Measurements from ENCODE around the gene CDK6. TPM values are rescaled to one million over a fixed set of nuclear protein-coding genes. Genes with fewer than 3 reads are reported as not detected.

The CDK6 gene
- total RNA-seq, 4 donors from 2014 or later: 43.6 to 85.1 (median 63.3) TPM

DNA sequence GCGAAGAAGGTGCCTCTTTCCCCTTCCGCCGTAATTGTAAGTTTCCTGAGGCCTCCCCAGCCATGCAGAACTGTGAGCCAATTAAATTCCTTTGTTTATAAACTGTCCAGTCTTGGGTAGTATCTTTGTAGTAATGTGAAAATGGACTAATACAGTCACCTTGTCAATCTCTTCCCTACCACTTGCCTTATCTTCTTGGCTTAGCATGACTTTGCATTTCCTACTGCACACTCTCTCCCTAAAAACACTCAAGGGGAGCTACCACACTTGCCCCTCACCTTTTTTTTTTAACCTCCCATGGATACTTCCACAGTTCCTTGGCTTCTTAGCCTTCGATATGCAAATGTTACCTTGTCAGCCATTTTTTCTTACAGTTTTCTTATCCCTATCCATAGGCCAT is 7.4 kb upstream of the CDK6 start:
- DNase-seq (ENCODE audit: low spot score in 2 of 2): no peak
- WGBS, 2 donors: 86 to 93% methylated on average over 4 of the region's 4 CpGs
- TF ChIP-seq, protein P1, sequence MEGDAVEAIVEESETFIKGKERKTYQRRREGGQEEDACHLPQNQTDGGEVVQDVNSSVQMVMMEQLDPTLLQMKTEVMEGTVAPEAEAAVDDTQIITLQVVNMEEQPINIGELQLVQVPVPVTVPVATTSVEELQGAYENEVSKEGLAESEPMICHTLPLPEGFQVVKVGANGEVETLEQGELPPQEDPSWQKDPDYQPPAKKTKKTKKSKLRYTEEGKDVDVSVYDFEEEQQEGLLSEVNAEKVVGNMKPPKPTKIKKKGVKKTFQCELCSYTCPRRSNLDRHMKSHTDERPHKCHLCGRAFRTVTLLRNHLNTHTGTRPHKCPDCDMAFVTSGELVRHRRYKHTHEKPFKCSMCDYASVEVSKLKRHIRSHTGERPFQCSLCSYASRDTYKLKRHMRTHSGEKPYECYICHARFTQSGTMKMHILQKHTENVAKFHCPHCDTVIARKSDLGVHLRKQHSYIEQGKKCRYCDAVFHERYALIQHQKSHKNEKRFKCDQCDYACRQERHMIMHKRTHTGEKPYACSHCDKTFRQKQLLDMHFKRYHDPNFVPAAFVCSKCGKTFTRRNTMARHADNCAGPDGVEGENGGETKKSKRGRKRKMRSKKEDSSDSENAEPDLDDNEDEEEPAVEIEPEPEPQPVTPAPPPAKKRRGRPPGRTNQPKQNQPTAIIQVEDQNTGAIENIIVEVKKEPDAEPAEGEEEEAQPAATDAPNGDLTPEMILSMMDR (IDR thresholded peaks at IDR 0.05): no peak
- TF ChIP-seq POLR2A (IDR thresholded peaks at IDR 0.05): no peak
- intact Hi-C loops (cut with DNase I; ENCODE audit: low total_unique reads): no loop called here
- H3K4me3 ChIP-seq (ENCODE audit: low read depth, poor library complexity, severe bottlenecking): no peak overlapping the region

DNA sequence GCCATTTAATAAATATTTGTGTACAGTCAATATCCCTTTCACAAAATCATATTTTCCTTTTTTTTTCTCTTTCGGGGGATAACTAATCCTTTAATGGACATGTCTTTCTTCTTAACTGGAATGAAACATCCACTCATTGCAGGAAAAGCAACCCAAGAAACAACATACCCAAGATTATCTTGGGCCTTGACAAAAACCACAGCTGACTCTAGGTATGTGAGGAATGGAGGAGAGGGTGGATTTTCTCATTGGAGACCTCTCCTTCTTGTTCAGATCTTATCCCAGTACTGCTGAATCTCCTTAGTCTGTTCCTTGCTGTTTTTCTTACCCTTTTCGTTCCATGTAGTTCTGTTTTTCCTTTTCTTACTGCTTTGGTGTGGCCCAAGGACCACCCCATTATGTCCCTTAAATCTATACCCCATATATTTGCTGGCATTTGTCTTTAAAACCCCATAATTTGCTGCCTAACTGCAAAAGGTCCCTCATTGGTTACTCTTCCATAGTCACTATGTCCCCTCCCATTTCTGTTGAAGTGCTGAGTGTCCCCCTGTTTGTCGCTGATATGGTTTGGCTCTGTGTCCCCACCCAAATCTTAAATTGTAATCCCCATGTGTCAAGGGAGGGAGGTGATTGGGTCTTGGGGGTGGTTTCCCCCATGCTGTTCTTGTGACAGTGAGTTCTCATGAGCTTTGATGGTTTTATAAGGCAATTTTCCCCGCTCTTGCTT is 6.8 kb upstream of the CDK6 start:
- no peak for DNase-seq (ENCODE audit: low spot score in 2 of 2)
- intact Hi-C loops (cut with DNase I; ENCODE audit: low total_unique reads): no loop called here
- no peak overlapping the region for H3K4me3 ChIP-seq (ENCODE audit: low read depth, poor library complexity, severe bottlenecking)
- TF ChIP-seq POLR2A (IDR thresholded peaks at IDR 0.05): no peak
- TF ChIP-seq, protein P1 (IDR thresholded peaks at IDR 0.05): no peak
- WGBS, 2 donors: 92 to 93% methylated on average over 4 of the region's 4 CpGs

DNA sequence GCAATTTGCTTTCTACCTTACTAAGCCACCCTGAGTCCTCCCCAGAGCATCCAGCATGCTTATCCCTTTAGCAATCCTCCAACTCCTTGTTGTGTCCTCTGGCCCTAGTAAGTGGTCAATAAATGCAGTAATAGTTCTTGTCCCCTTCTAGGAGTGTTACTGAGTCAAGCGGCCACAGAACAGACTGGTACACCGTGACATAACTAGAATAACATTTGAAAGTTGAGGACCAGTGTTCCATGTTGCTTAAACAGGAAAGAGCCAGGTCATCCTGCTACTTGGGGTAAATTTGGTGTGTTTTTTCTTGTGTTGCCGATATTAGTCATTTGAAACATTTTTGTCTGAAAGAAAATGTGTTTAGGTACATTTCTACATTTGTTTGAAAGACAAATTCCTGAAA is 4.8 kb upstream of the CDK6 start:
- H3K4me3 ChIP-seq (ENCODE audit: low read depth, poor library complexity, severe bottlenecking): no peak overlapping the region
- no peak for TF ChIP-seq POLR2A (IDR thresholded peaks at IDR 0.05)
- TF ChIP-seq, protein P1 (IDR thresholded peaks at IDR 0.05): no peak
- 81 to 89% methylated on average over 3 of the region's 3 CpGs for WGBS, 2 donors
- no peak for DNase-seq (ENCODE audit: low spot score in 2 of 2)
- intact Hi-C loops (cut with DNase I; ENCODE audit: low total_unique reads): no loop called here

DNA sequence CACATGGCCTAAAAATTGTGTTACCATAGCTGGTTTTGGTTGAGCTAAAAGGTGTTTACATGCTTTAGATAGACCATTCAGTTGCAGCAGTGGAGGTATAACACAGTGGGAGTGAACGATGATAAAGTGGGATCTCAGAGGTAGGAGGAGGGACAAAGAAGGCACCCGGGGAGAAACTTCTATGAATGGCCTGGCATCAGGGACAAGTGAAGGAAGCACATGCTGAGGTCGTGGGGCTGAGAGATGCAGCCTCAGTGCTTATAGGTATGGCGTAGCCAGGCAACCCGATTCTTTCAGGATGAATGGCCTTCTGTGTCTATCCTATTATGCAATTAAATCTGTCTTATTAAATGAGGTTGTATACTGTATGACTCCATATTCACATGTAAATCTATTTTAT is 3.9 kb upstream of the CDK6 start:
- WGBS, 2 donors: 72 to 74% methylated on average over 5 of the region's 5 CpGs
- TF ChIP-seq POLR2A (IDR thresholded peaks at IDR 0.05): no peak
- TF ChIP-seq, protein P1 (IDR thresholded peaks at IDR 0.05): no peak
- intact Hi-C loops (cut with DNase I; ENCODE audit: low total_unique reads): no loop called here
- H3K4me3 ChIP-seq (ENCODE audit: low read depth, poor library complexity, severe bottlenecking): no peak overlapping the region
- DNase-seq (ENCODE audit: low spot score in 2 of 2): no peak

DNA sequence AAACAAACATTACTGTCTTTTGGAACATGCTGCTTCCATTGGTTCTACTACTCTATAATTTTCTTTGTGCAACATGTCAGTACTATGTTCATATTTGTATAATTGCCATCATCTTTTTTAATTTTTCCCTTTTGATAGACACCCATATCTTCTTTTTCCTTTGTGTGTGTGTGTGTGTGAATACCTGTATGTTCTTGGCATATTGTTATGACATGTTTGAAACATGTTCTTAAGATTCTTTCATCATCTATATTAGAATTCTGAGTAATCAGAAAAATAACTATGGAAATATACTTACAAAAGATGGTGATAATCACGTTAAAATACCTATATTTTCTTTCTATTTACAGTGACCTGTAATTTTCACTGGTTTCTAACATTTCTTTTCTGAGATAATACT is 3.5 kb upstream of the CDK6 start:
- no peak overlapping the region for H3K4me3 ChIP-seq (ENCODE audit: low read depth, poor library complexity, severe bottlenecking)
- WGBS, 2 donors: 60 to 69% methylated on average over 1 of the region's 1 CpG
- intact Hi-C loops (cut with DNase I; ENCODE audit: low total_unique reads): no loop called here
- TF ChIP-seq POLR2A (IDR thresholded peaks at IDR 0.05): no peak
- TF ChIP-seq, protein P1 (IDR thresholded peaks at IDR 0.05): no peak
- DNase-seq (ENCODE audit: low spot score in 2 of 2): no peak

DNA sequence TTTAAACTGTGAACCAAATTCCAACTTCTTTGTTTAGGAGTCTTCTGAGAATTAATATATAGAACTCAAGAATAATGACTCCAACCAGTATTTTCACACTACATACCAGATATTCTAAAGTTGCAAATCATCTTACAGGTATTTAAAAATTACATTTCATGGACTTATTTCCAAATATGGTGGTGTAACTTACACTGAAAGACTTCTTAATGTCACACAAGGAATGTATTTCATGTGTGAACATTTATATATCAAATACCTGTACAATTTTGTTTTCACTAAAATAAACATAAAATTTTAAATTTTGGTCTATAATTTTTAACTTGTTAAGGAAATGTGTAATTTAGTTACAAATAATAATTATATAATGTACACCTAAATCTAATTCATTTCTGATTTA is 2.6 kb upstream of the CDK6 start:
- DNase-seq (ENCODE audit: low spot score in 2 of 2): no peak
- intact Hi-C loops (cut with DNase I; ENCODE audit: low total_unique reads): no loop called here
- no peak for TF ChIP-seq POLR2A (IDR thresholded peaks at IDR 0.05)
- TF ChIP-seq, protein P1 (IDR thresholded peaks at IDR 0.05): no peak
- H3K4me3 ChIP-seq (ENCODE audit: low read depth, poor library complexity, severe bottlenecking): no peak overlapping the region

Measured in lower leg skin (tissue), 4 donors.